ENCODE measurements around the gene NUDT3. TPM values are rescaled to one million over a fixed set of nuclear protein-coding genes. Genes with fewer than 3 reads are reported as not detected.
A peak's percentile ranks its signal among the peaks of the same experiment; 100 is the strongest.
"Not testable (repeated sequence)": the region's sequence is repeated elsewhere in the genome, so short reads cannot be mapped to it uniquely, and the experiment has no call there.

Gene NUDT3
- polyA plus RNA-seq, 3 donors, result 12.6 to 22.0 (median 21.6) TPM

GRCh38 chr6:34354230-34354629 is 38.2 kb downstream of the NUDT3 start:
- DNase-seq (ENCODE audit: extremely low read depth in 1 of 11, low read depth in 9 of 11, low spot score in 4 of 11), result not testable (repeated sequence)

GRCh38 chr6:34353530-34353929 is 38.9 kb downstream of the NUDT3 start:
- not testable (repeated sequence) for DNase-seq (ENCODE audit: extremely low read depth in 1 of 11, low read depth in 9 of 11, low spot score in 4 of 11)

- DNase-seq (ENCODE audit: extremely low read depth in 1 of 11, low read depth in 9 of 11, low spot score in 4 of 11), result no peak
Measured at GRCh38 chr6:34352305-34352937, 40.0 kb downstream of the NUDT3 start.

- DNase-seq (ENCODE audit: extremely low read depth in 1 of 11, low read depth in 9 of 11, low spot score in 4 of 11), result no peak
Measured at GRCh38 chr6:34350934-34351217, 41.6 kb downstream of the NUDT3 start.

- DNase-seq (ENCODE audit: extremely low read depth in 1 of 11, low read depth in 9 of 11, low spot score in 4 of 11), result no peak
Measured at GRCh38 chr6:34350137-34350933, 42.1 kb downstream of the NUDT3 start.

- no peak for DNase-seq (ENCODE audit: extremely low read depth in 1 of 11, low read depth in 9 of 11, low spot score in 4 of 11)
Measured at GRCh38 chr6:34349211-34349610, 43.3 kb downstream of the NUDT3 start.

GRCh38 chr6:34347303-34347702 is 45.2 kb downstream of the NUDT3 start:
- no peak for DNase-seq (ENCODE audit: extremely low read depth in 1 of 11, low read depth in 9 of 11, low spot score in 4 of 11)

GRCh38 chr6:34346175-34347119 is 46.0 kb downstream of the NUDT3 start:
- DNase-seq (ENCODE audit: extremely low read depth in 1 of 11, low read depth in 9 of 11, low spot score in 4 of 11), result peak in 2 of 11 donors; percentile 22 to 46

- no peak for DNase-seq (ENCODE audit: extremely low read depth in 1 of 11, low read depth in 9 of 11, low spot score in 4 of 11)
Measured at GRCh38 chr6:34343806-34344205, 48.7 kb downstream of the NUDT3 start.

- DNase-seq (ENCODE audit: extremely low read depth in 1 of 11, low read depth in 9 of 11, low spot score in 4 of 11), result no peak
Measured at GRCh38 chr6:34342247-34342646, 50.2 kb downstream of the NUDT3 start.

- peak in 7 of 11 donors; percentile 39 to 63 (median 53) for DNase-seq (ENCODE audit: extremely low read depth in 1 of 11, low read depth in 9 of 11, low spot score in 4 of 11)
Measured at GRCh38 chr6:34341481-34341971, 50.9 kb downstream of the NUDT3 start.

- no peak for DNase-seq (ENCODE audit: extremely low read depth in 1 of 11, low read depth in 9 of 11, low spot score in 4 of 11)
Measured at GRCh38 chr6:34340906-34341480, 51.5 kb downstream of the NUDT3 start.

- DNase-seq (ENCODE audit: extremely low read depth in 1 of 11, low read depth in 9 of 11, low spot score in 4 of 11), result no peak
Measured at GRCh38 chr6:34340394-34340793, 52.1 kb downstream of the NUDT3 start.

- no peak for DNase-seq (ENCODE audit: extremely low read depth in 1 of 11, low read depth in 9 of 11, low spot score in 4 of 11)
Measured at GRCh38 chr6:34339971-34340370, 52.5 kb downstream of the NUDT3 start.

GRCh38 chr6:34339432-34339831 is 53.0 kb downstream of the NUDT3 start:
- DNase-seq (ENCODE audit: extremely low read depth in 1 of 11, low read depth in 9 of 11, low spot score in 4 of 11), result no peak

- no peak for DNase-seq (ENCODE audit: extremely low read depth in 1 of 11, low read depth in 9 of 11, low spot score in 4 of 11)
Measured at GRCh38 chr6:34338811-34339210, 53.7 kb downstream of the NUDT3 start.

- no peak for DNase-seq (ENCODE audit: extremely low read depth in 1 of 11, low read depth in 9 of 11, low spot score in 4 of 11)
Measured at GRCh38 chr6:34338377-34338776, 54.1 kb downstream of the NUDT3 start.

GRCh38 chr6:34334796-34335416 is 57.6 kb downstream of the NUDT3 start:
- no peak for DNase-seq (ENCODE audit: extremely low read depth in 1 of 11, low read depth in 9 of 11, low spot score in 4 of 11)

- DNase-seq (ENCODE audit: extremely low read depth in 1 of 11, low read depth in 9 of 11, low spot score in 4 of 11), result no peak
Measured at GRCh38 chr6:34333858-34334257, 58.6 kb downstream of the NUDT3 start.

Measured in renal cortex interstitium (tissue), 11 donors.